Activated CD4-positive, CD25-positive, alpha-beta regulatory T cell treated with anti-CD3 and anti-CD28 coated beads, Interleukin-2, amount 50 U/mL, for 72 hours (primary cell): ENCODE data around the gene KRTAP10-12.

Experiments
- DNase-seq: peaks from one replicate; pipeline ENCODE4 v3.0.0; 2021

KRTAP10-12 gene

GRCh38 chr21:44736291-44737004 is 39.5 kb downstream of the KRTAP10-12 start:
- DNase-seq = no peak

- no peak for DNase-seq
Observed at GRCh38 chr21:44737706-44738354, 40.9 kb downstream of the KRTAP10-12 start.

- DNase-seq = no peak
Observed at GRCh38 chr21:44738621-44739020, 41.6 kb downstream of the KRTAP10-12 start.

GRCh38 chr21:44739316-44739715 is 42.3 kb downstream of the KRTAP10-12 start:
- DNase-seq = no peak

GRCh38 chr21:44740742-44741141 is 43.8 kb downstream of the KRTAP10-12 start:
- no peak for DNase-seq

GRCh38 chr21:44741921-44742320 is 44.9 kb downstream of the KRTAP10-12 start:
- no peak for DNase-seq

GRCh38 chr21:44742418-44743153 is 45.6 kb downstream of the KRTAP10-12 start:
- no peak for DNase-seq
